ENCODE results near the gene ZNF236. TPM values are rescaled to one million over a fixed set of nuclear protein-coding genes. Genes with fewer than 3 reads are reported as not detected.

ZNF236 gene
- total and polyA plus RNA-seq, 4 donors, result 0.83 to 8.2 (median 5.0) TPM

DNA sequence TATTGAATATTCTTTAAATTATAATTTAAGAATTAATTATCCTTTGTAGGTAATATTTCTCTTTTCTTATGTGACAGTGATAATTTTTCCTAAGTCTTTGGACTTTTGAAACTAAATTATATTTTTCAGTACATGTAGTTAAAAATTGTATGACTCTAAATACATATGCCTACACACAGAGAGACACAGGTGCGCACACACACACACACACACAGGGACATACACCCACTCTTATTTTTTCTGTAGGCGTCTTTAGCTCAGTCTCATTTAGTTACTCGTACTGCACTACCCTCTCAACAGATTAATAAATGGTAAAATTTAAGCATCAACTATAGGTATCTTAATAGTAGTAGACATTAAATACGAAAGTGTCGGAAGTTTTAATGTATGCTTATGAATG, 56.1 kb downstream of the ZNF236 start:
- H3K9ac ChIP-seq (ENCODE audit: low read depth in 1 of 2, low read length in 2 of 2), result no peak overlapping the region
- TF ChIP-seq RAD21 (IDR thresholded peaks at IDR 0.05) (no peak), FOXA1 (IDR thresholded peaks at IDR 0.05) (no peak)
- H3K27me3 ChIP-seq (ENCODE audit: control insufficient read depth in 4 of 4, insufficient read depth in 4 of 4, low read length in 3 of 4), result no peaks in the 10 kb centered on the region
- H3K36me3 ChIP-seq (ENCODE audit: control insufficient read depth in 4 of 4, insufficient read depth in 3 of 4, low read depth in 1 of 4, low read length in 3 of 4), result peaks cover 6 to 26% (median 19%) of the 10 kb centered on the region in 4 donors
- H3K4me3 ChIP-seq (ENCODE audit: low read depth in 1 of 3, low read length in 3 of 3), result no peak overlapping the region
- H3K9me3 ChIP-seq (ENCODE audit: control insufficient read depth in 4 of 4, low read length in 3 of 4), result no peaks in the 10 kb centered on the region
- H3K4me1 ChIP-seq (ENCODE audit: control insufficient read depth in 4 of 4, insufficient read depth in 4 of 4, low read length in 3 of 4), result no peaks in the 10 kb centered on the region
- no peak for DNase-seq (ENCODE audit: low spot score)
- no peak overlapping the region for H3K27ac ChIP-seq (ENCODE audit: low read depth in 1 of 2, low read length in 2 of 2)
- WGBS, result 97% methylated on average over 5 of the region's 5 CpGs

DNA sequence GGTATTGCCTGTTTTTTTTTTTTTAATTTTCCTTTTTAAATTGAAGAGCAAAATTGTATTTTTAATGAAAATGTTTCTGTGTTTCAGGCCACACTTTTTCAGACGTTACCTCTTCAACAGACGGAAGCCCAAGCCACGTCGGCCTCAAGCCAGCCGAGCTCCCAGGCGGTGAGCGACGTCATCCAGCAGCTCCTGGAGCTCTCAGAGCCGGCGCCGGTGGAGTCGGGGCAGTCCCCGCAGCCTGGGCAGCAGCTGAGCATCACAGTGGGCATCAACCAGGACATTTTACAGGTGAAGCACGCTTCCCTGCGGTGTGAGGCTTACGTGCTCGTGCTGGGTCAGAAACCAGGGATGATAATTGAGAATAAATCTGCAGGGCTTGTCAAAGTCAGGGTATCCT, 57.7 kb downstream of the ZNF236 start:
- no peak for DNase-seq (ENCODE audit: low spot score)
- H3K4me3 ChIP-seq (ENCODE audit: low read depth in 1 of 3, low read length in 3 of 3), result no peak overlapping the region
- no peak for TF ChIP-seq HNF4G (IDR thresholded peaks at IDR 0.05)
- TF ChIP-seq RXRA (IDR thresholded peaks at IDR 0.05), result no peak
- TF ChIP-seq, protein P1, sequence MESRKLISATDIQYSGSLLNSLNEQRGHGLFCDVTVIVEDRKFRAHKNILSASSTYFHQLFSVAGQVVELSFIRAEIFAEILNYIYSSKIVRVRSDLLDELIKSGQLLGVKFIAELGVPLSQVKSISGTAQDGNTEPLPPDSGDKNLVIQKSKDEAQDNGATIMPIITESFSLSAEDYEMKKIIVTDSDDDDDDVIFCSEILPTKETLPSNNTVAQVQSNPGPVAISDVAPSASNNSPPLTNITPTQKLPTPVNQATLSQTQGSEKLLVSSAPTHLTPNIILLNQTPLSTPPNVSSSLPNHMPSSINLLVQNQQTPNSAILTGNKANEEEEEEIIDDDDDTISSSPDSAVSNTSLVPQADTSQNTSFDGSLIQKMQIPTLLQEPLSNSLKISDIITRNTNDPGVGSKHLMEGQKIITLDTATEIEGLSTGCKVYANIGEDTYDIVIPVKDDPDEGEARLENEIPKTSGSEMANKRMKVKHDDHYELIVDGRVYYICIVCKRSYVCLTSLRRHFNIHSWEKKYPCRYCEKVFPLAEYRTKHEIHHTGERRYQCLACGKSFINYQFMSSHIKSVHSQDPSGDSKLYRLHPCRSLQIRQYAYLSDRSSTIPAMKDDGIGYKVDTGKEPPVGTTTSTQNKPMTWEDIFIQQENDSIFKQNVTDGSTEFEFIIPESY (IDR thresholded peaks at IDR 0.05), result no peak
- TF ChIP-seq, protein P2, sequence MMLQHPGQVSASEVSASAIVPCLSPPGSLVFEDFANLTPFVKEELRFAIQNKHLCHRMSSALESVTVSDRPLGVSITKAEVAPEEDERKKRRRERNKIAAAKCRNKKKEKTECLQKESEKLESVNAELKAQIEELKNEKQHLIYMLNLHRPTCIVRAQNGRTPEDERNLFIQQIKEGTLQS (IDR thresholded peaks at IDR 0.05), result no peak
- TF ChIP-seq, protein P3, sequence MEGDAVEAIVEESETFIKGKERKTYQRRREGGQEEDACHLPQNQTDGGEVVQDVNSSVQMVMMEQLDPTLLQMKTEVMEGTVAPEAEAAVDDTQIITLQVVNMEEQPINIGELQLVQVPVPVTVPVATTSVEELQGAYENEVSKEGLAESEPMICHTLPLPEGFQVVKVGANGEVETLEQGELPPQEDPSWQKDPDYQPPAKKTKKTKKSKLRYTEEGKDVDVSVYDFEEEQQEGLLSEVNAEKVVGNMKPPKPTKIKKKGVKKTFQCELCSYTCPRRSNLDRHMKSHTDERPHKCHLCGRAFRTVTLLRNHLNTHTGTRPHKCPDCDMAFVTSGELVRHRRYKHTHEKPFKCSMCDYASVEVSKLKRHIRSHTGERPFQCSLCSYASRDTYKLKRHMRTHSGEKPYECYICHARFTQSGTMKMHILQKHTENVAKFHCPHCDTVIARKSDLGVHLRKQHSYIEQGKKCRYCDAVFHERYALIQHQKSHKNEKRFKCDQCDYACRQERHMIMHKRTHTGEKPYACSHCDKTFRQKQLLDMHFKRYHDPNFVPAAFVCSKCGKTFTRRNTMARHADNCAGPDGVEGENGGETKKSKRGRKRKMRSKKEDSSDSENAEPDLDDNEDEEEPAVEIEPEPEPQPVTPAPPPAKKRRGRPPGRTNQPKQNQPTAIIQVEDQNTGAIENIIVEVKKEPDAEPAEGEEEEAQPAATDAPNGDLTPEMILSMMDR (IDR thresholded peaks at IDR 0.05; ENCODE audit: low read depth, low read length, missing input control), result no peak
- H3K27ac ChIP-seq (ENCODE audit: low read depth in 1 of 2, low read length in 2 of 2), result no peak overlapping the region
- no peaks in the 10 kb centered on the region for H3K9me3 ChIP-seq (ENCODE audit: control insufficient read depth in 4 of 4, low read length in 3 of 4)
- no peaks in the 10 kb centered on the region for H3K4me1 ChIP-seq (ENCODE audit: control insufficient read depth in 4 of 4, insufficient read depth in 4 of 4, low read length in 3 of 4)
- no peak overlapping the region for H3K9ac ChIP-seq (ENCODE audit: low read depth in 1 of 2, low read length in 2 of 2)
- 97% methylated on average over 17 of the region's 17 CpGs for WGBS
- H3K27me3 ChIP-seq (ENCODE audit: control insufficient read depth in 4 of 4, insufficient read depth in 4 of 4, low read length in 3 of 4), result no peaks in the 10 kb centered on the region
- H3K36me3 ChIP-seq (ENCODE audit: control insufficient read depth in 4 of 4, insufficient read depth in 3 of 4, low read depth in 1 of 4, low read length in 3 of 4), result peaks cover 6 to 28% (median 19%) of the 10 kb centered on the region in 4 donors

DNA sequence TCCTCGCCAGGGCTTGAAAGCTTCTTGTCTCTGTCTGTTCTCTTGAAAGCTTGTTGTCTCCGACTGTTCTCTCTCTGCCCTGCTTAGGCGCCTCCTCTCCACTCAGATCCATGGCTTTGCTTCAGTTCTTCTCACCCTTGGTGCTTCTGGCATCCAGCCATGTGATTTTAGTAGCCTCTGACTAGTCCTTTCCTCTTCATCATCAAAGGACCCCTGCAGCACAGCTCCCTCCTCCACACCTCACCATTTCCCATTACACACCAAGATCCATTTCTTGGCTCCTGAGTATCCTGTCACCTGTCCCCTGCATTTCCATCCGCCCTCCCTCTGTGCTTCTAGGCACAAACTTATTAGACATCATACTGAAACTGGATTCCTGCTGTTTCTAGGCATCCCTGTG, 59.4 kb downstream of the ZNF236 start:
- H3K4me1 ChIP-seq (ENCODE audit: control insufficient read depth in 4 of 4, insufficient read depth in 4 of 4, low read length in 3 of 4), result no peaks in the 10 kb centered on the region
- H3K27me3 ChIP-seq (ENCODE audit: control insufficient read depth in 4 of 4, insufficient read depth in 4 of 4, low read length in 3 of 4), result no peaks in the 10 kb centered on the region
- H3K9ac ChIP-seq (ENCODE audit: low read depth in 1 of 2, low read length in 2 of 2), result no peak overlapping the region
- H3K9me3 ChIP-seq (ENCODE audit: control insufficient read depth in 4 of 4, low read length in 3 of 4), result no peaks in the 10 kb centered on the region
- DNase-seq (ENCODE audit: low spot score), result no peak
- no peak overlapping the region for H3K27ac ChIP-seq (ENCODE audit: low read depth in 1 of 2, low read length in 2 of 2)
- H3K4me3 ChIP-seq (ENCODE audit: low read depth in 1 of 3, low read length in 3 of 3), result no peak overlapping the region
- WGBS, result 96% methylated on average over 4 of the region's 4 CpGs
- peaks cover 5 to 42% (median 24%) of the 10 kb centered on the region in 4 donors for H3K36me3 ChIP-seq (ENCODE audit: control insufficient read depth in 4 of 4, insufficient read depth in 3 of 4, low read depth in 1 of 4, low read length in 3 of 4)
- TF ChIP-seq, protein P3 (IDR thresholded peaks at IDR 0.05; ENCODE audit: low read depth, low read length, missing input control), result no peak
- TF ChIP-seq HNF4A (conservative IDR thresholded peaks at IDR 0.05), result no peak
- TF ChIP-seq JUND (IDR thresholded peaks at IDR 0.05), result no peak
- no peak for TF ChIP-seq TAF1 (conservative IDR thresholded peaks at IDR 0.05)
- TF ChIP-seq, protein P1 (IDR thresholded peaks at IDR 0.05), result no peak
- no peak for TF ChIP-seq SP1 (IDR thresholded peaks at IDR 0.05)
- TF ChIP-seq YY1 (IDR thresholded peaks at IDR 0.05), result no peak
- TF ChIP-seq, protein P4, sequence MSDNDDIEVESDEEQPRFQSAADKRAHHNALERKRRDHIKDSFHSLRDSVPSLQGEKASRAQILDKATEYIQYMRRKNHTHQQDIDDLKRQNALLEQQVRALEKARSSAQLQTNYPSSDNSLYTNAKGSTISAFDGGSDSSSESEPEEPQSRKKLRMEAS (IDR thresholded peaks at IDR 0.05), result no peak
- no peak for TF ChIP-seq EGR1 (IDR thresholded peaks at IDR 0.05; ENCODE audit: low read depth in 2 of 2)
- TF ChIP-seq, protein P2 (IDR thresholded peaks at IDR 0.05), result no peak
- TF ChIP-seq, protein P5, sequence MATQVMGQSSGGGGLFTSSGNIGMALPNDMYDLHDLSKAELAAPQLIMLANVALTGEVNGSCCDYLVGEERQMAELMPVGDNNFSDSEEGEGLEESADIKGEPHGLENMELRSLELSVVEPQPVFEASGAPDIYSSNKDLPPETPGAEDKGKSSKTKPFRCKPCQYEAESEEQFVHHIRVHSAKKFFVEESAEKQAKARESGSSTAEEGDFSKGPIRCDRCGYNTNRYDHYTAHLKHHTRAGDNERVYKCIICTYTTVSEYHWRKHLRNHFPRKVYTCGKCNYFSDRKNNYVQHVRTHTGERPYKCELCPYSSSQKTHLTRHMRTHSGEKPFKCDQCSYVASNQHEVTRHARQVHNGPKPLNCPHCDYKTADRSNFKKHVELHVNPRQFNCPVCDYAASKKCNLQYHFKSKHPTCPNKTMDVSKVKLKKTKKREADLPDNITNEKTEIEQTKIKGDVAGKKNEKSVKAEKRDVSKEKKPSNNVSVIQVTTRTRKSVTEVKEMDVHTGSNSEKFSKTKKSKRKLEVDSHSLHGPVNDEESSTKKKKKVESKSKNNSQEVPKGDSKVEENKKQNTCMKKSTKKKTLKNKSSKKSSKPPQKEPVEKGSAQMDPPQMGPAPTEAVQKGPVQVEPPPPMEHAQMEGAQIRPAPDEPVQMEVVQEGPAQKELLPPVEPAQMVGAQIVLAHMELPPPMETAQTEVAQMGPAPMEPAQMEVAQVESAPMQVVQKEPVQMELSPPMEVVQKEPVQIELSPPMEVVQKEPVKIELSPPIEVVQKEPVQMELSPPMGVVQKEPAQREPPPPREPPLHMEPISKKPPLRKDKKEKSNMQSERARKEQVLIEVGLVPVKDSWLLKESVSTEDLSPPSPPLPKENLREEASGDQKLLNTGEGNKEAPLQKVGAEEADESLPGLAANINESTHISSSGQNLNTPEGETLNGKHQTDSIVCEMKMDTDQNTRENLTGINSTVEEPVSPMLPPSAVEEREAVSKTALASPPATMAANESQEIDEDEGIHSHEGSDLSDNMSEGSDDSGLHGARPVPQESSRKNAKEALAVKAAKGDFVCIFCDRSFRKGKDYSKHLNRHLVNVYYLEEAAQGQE (IDR thresholded peaks at IDR 0.05), result no peak

All from liver (tissue), 9 donors.